T-helper 1 cell treated with Interleukin-12 subunit alpha and Interleukin-12 subunit beta and Interleukin-4 antibody, amounts not matched to agents 30 μg/mL and 1 μg/mL, for 36 hours (primary cell): ENCODE data around the gene NOP58.

Experiments used
- H3K27ac Mint-ChIP-seq: one replicate; pipeline ENCODE4 v1.8.0; 2021; ENCODE audit warnings: mild to moderate bottlenecking, mixed read lengths
- H3K27me3 Mint-ChIP-seq: one replicate; pipeline ENCODE4 v1.8.0; 2021; ENCODE audit warnings: low read depth, mixed read lengths
- H3K36me3 Mint-ChIP-seq: one replicate; pipeline ENCODE4 v1.8.0; 2021; ENCODE audit warnings: low read depth, mixed read lengths
- H3K4me1 Mint-ChIP-seq: one replicate; pipeline ENCODE4 v1.8.0; 2021; ENCODE audit warnings: low read depth, mixed read lengths
- H3K4me3 Mint-ChIP-seq: one replicate; pipeline ENCODE4 v1.8.0; 2021; ENCODE audit warnings: mild to moderate bottlenecking, moderate library complexity, mixed read lengths
- H3K9me3 Mint-ChIP-seq: one replicate; pipeline ENCODE4 v1.8.0; 2021; ENCODE audit warnings: mixed read lengths

NOP58 gene

DNA sequence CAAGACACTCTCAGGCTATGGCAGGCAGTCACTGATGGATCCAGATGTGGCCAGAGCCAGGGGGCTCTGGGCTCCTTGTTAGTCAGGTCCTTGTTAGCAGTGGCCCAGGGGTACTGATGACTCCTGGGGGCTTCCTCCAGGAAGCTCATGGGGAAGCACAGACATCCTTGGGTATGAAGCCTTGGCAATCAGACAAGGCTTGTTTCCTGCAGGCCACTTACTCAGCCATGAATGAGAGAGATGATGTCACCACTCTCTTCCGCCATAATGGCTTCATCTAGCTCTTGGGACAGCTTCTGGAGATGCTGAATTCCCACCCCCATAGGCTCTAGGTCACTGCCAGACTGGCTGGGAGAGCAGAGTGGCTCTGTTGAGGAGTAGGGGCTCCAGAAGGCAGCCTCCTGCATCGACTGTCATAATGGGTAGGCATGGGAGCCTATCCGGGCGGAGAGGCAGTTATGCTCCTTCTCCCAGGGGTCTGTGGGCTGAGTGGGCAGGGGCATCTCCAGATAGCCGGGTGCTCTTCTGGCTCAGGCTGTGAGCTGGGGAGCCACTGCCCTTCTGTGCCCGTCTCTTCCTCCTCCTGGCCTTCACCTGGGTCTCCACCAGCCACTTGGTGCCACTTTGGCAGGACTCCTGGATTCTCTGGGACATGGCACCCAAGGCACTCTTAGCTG lies 70.4 kb downstream of the NOP58 start:
- Mint-ChIP-seq H3K9me3 (no peaks in the 10 kb centered on the region), H3K4me3 (no peak overlapping the region), H3K4me1 (no peaks in the 10 kb centered on the region), H3K27me3 (no peaks in the 10 kb centered on the region), H3K27ac (no peak overlapping the region), H3K36me3 (no peaks in the 10 kb centered on the region)

GRCh38 chr2:202337151-202337550 lies 71.6 kb downstream of the NOP58 start:
- no peaks in the 10 kb centered on the region for H3K27me3 Mint-ChIP-seq
- H3K4me3 Mint-ChIP-seq, result no peak overlapping the region
- H3K36me3 Mint-ChIP-seq, result no peaks in the 10 kb centered on the region
- H3K27ac Mint-ChIP-seq, result no peak overlapping the region
- H3K4me1 Mint-ChIP-seq, result no peaks in the 10 kb centered on the region
- H3K9me3 Mint-ChIP-seq, result no peaks in the 10 kb centered on the region

DNA sequence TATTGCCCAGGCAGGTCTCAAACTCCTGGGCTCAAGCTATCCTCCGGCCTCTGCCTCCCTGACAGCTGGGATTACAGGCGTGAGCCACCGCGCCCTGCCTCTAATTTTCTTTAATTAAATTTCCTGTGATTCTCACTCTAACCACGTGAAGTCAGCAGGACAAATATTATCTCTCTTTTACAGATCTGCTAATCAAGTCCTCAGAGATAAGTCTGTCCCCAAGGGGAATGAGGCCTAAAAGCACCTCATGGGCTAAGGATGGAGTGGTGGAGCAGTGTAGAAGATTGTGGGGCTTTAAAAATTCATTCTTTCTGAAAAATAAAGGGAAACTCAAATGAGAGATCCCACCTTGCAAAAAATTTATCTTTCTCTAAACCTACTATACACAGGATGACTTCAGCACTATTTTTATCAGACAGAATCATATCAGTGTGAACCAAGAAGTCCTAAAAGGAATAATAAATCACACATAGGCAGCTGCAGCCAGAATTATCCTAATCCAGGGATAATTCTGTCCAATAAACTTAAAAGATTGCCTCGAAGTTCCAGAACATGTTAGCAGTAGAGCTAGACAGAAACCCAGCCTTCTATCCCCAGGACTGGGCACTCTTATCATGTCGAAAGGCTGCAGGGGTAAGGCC lies 72.3 kb downstream of the NOP58 start:
- H3K27me3 Mint-ChIP-seq, result no peaks in the 10 kb centered on the region
- no peak overlapping the region for H3K4me3 Mint-ChIP-seq
- H3K27ac Mint-ChIP-seq, result no peak overlapping the region
- no peaks in the 10 kb centered on the region for H3K36me3 Mint-ChIP-seq
- no peaks in the 10 kb centered on the region for H3K9me3 Mint-ChIP-seq
- no peaks in the 10 kb centered on the region for H3K4me1 Mint-ChIP-seq

DNA sequence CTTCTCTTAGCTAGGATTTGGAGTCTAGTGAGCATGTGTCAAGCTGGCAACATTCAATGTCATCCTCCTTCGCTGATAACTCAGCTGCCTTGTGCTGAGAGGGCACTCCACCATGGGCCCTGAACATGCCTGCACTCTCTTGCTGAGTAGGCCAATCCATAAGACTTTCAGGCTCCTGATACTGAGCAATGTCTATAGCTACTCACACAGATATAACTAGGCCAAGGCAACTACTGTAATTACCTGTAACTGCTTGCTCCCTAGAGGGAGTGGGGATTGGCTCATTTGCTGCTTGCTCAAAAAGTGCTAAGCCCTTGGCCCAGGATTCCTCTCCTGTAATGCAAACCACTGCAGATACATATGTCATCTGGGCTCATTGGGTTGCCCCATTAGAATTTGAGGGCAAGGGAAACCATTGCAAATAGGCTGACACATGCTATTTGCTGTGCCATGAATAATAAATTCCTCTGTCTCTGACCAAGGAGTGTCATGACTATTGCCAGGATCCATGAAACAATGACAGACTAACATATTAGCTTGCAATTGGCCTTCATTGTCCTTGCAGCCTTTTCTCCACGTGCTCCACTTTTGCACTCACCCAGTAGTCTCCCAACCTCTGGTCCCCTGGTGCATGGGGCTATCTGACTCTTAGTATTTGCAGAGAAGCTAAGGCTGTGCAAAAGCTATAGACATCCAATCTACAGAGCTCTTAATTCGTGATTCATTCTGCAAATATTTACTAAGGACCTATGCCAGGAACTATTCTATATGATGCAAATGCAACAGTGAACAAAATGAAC lies 73.7 kb downstream of the NOP58 start:
- Mint-ChIP-seq H3K4me3 (no peak overlapping the region), H3K27ac (no peak overlapping the region)

GRCh38 chr2:202344178-202344577 lies 78.6 kb downstream of the NOP58 start:
- Mint-ChIP-seq H3K4me3 (no peak overlapping the region), H3K27ac (no peak overlapping the region), H3K36me3 (no peaks in the 10 kb centered on the region), H3K9me3 (no peaks in the 10 kb centered on the region), H3K27me3 (no peaks in the 10 kb centered on the region), H3K4me1 (no peaks in the 10 kb centered on the region)

More for the DNA sequence above, 73.7 kb downstream of the NOP58 start:
- Mint-ChIP-seq H3K4me1 (no peaks in the 10 kb centered on the region), H3K36me3 (no peaks in the 10 kb centered on the region), H3K27me3 (no peaks in the 10 kb centered on the region), H3K9me3 (no peaks in the 10 kb centered on the region)

DNA sequence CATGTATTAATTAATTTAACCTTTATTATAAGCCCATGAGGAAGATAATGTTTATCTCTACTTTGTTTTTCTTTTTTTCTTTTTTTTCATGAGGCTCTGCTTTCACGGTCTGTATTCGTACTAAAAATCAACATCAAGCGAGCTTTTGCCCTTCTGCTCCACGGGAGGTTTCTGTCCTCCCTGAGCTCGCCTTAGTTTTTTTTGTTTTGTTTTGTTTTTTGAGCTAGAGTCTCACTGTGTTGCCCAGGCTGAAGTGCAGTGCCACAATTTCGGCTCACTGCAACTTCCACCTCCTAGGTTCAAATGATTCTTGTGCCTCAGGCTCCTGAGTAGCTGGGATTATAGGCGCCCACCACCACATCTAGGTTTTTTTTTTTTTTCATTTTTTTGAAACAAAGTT lies 80.6 kb downstream of the NOP58 start:
- no peaks in the 10 kb centered on the region for H3K9me3 Mint-ChIP-seq
- no peak overlapping the region for H3K4me3 Mint-ChIP-seq
- no peaks in the 10 kb centered on the region for H3K27me3 Mint-ChIP-seq
- no peaks in the 10 kb centered on the region for H3K4me1 Mint-ChIP-seq
- no peak overlapping the region for H3K27ac Mint-ChIP-seq
- H3K36me3 Mint-ChIP-seq, result no peaks in the 10 kb centered on the region
